ENCODE data around the gene CFAP77.

CFAP77 gene

DNA sequence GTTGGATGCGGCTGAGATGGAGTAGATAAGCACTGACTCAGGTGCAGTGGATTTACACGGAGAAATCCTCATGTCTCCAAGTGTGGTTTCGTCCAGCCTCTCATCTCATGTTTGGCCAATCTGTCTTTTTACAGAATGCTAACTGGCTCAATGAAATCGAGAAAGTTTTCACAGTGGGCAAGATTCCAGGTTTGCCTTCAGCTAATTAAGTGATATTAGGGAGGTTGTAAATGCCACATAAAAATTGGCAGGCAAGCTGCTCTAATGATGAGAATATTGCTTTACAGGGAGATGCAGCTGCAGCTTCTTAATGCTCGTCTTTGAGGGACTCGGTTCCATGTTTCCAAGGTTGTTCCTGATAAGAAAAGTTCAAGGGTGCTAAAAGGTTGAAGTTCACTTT, 196.1 kb downstream of the CFAP77 start:
- DNase-seq, result no peak

DNA sequence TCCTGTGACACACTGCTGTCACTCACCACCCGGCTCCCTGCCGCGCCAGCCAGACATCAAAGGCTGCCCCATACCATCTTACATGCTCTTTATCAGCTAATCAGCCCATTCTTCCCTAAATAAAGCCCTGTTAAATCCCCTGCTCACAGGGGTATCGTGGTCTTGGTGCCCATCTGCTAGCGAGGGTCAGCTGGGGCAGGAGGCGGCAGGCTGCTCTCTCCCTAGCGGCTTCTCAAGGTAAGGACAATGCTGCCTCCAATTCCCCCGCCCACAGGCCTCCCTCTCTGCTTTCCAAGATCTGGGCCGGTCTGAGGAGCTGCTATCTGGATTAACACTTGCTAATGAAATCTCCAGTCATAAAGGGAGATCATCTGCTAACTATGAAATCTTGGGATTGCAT, 199.2 kb downstream of the CFAP77 start:
- DNase-seq, result no peak

DNA sequence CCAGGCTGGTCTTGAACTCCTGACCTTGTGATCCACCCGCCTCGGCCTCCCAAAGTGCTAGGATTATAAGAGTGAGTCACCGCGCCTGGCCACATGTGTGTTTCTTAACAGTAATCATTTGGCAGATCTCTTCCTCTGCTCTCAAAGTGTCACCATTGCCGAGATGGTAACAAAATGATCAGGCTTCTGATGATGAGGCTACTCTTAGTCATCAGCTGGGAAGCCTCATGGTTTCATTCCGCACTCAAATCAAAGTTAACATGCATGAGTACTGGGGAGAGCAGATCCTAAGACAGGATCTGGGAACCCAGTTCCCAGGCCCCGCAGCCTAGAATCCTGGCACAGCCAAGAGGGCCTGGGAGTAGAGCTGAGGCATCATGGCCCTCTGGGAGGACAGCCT, 199.8 kb downstream of the CFAP77 start:
- no peak for DNase-seq

DNA sequence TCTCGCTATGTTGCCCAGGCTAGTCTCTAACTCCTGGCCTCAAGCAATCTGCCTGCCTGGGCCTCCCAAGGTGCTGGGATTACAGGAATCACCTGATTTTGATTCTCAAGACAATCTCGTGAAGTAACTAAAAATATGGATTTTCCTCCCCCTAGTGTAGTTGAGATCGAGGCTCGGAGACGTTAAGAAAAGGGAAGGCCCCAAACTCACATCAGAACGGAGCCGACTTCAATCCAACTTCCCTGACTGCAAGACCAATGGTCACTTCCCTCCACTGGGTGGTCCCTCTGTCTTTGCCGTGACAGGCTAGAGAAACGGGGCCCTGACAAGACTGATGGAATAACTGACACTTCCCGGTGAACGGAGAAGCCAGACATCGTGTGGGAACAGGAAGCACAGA, 200.7 kb downstream of the CFAP77 start:
- DNase-seq, result no peak

DNA sequence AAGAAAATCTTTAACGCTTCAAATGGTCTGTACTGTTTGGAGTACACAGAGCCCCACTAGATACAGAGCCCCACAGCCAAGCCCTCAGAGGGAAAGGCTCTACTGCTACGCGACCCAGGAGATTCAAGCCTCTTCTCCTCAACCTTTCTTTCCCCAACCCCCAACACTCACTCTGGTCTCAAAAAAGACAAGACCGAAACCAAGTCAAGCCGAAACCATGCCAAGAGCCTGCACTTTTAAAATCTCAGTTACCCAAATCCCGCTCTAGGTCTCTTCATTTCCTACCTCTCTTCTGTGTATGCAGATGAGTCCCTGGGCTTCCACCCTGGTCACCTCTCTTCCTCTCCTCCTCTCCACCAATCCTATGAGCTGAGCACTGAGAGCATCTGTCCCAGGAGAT, 204.3 kb downstream of the CFAP77 start:
- no peak for DNase-seq

DNA sequence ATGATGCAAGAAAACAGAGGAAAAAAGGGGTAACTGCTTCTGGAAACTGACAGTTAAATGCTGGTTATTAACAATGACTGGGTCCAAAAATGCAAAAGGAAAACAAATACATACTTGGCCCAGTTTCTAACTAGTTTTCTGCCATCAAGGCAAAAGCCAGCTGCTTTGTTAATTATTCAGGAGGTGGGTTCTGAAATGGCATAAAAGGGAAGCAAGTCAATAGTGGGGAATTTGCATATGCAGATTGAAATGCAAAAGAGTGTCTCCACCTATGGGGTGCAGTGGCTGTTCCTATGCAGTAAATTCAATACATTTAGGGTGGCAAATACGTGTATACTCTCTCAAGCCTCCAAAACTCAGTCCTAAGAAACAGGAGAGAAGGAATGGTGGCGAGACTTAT, 205.8 kb downstream of the CFAP77 start:
- no peak for DNase-seq

DNA sequence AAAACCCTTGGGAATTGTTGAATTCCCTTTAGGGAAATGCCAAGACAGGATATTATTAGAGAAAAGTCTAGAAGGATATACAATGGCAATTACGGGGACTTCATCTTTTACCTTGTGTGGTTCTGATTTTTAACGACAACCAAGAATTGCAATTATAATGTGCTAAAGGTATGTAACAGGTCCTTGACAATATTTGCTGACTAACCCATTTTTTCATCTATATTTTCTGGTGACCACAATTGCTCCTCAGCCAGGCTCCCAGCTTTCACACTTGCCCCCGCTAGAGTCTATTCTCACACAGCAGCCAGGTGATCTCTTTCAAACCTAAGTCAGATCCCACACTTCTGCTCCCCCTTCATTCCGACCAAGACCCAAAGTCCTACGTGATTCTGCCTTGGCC, 206.7 kb downstream of the CFAP77 start:
- DNase-seq, result no peak

DNA sequence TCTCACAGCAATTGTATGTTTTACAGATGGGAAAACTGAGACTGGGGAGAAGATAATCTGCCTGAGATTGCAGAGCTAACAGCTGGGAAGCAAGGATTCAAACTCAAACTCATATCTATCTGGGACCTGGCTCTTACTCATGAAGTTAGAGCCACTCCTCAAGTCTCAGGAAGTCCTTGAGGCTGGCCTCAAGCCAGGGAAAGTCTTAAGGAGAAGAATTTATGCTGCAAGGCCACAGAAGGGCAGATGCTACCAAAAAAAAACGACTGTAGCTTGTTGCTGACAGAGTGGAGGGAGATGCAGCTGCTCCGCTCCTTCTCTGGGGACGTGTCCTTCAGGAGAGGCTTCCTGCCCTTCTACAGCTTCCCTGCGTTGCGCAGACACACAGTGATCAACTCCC, 212.1 kb downstream of the CFAP77 start:
- no peak for DNase-seq
